OCI-LY1 (cell line): ENCODE data around the gene TUBGCP2.

Experiments used
- CTCF ChIP-seq: fragments of 200-600 bp; sonication (generic), shearing (Covaris generic); IDR thresholded peaks from 2 replicates; pipeline ENCODE4 v1.5.1; 2017; ENCODE audit warnings: mild to moderate bottlenecking, antibody characterized with exemption, low read length, moderate library complexity, mixed read lengths
- EZH2 ChIP-seq: fragments of 200-600 bp; sonication (generic), shearing (Covaris generic); IDR thresholded peaks from 2 replicates; pipeline ENCODE4 v1.8.0; 2017; ENCODE audit warnings: borderline replicate concordance, mixed run types, mild to moderate bottlenecking, antibody characterized with exemption, low read length, moderate library complexity, mixed read lengths

- TF ChIP-seq CTCF (no peak), EZH2 (no peak)
Observed at GRCh38 chr10:133316732-133317131, 8.1 kb upstream of the TUBGCP2 start.
